ENCODE data around the gene RANBP1. TPM values are rescaled to one million over a fixed set of nuclear protein-coding genes. Genes with fewer than 3 reads are reported as not detected.

The RANBP1 gene
- total and polyA plus RNA-seq, 2 donors (not counting 1 experiment from before 2014, with no cell fraction given) = 67.0 to 77.6 TPM

DNA sequence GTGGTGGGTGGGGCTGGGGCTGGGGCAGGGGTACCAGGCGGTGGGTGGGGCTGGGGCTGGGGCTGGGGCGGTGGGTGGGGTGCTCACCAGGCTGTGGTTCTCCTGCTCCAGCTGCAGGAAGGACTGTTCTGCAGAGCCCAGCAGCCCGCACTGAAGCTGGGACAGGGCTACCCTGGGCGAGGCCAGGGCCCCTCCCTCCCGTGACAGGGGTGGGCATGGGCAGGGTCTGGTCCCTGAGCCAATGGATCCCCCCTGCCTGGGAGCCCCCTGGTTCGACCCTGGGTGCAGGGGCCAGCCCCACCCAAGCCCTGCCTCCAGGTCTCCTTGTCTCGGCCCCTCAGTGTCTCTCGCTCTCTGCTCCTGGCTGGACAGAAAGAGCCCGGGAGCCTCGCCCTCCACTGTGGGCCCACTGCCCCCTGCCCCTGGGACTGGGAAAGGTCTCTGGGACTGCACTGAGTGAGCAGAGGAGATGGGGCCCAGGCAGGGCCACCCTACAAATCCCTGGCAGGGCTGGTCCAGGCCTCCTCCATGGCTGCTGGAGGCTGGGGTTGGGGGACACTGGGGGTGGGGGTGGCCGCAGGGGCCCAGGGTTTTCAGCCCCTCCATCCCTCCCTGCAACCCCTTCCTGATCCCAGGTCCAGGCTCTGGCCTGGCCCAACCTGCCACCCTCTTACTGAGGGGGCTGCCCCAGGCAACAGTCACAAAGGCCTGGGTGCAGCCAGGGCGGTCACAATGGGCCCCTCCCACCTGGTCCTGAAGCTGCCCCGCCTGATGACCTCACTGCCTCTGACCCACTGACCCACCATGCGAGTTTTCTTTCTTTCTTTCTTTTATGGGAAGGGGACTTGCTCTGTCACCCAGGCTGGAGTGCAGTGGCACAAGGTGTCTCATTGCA lies 34.7 kb downstream of the RANBP1 start, which contains the start of gene CCDC188:
Gene CCDC188 (minus strand): TSS at position 675 of the 895 bp plus-strand sequence. CDS start 69 bp downstream, at position 606.
- H3K4me3 Mint-ChIP-seq = no peak within 1 kb of the TSS
- DNase-seq (no peak), ATAC-seq (ENCODE audit: low read depth) (no peak)
- Histone ChIP-seq H3K27me3 (replicated peaks in 1 of 4; ENCODE audit: control extremely low read depth in 1 of 4, control insufficient read depth in 3 of 4, insufficient read depth in 4 of 4, low read length in 3 of 4) (peaks cover 0 to 9% (median 1%) of the 10 kb centered on the region in 4 experiments), H3K79me2 (ENCODE audit: control insufficient read depth, insufficient read depth, low read length) (no peaks in the 10 kb centered on the region), H3K9me3 (ENCODE audit: control extremely low read depth in 1 of 3, control insufficient read depth in 2 of 3, insufficient read depth in 1 of 3, low read length in 2 of 3) (no peaks in the 10 kb centered on the region), H3K36me3 (replicated peaks in 1 of 2; ENCODE audit: control extremely low read depth in 1 of 2, control insufficient read depth in 1 of 2, extremely low read depth in 1 of 2, insufficient read depth in 2 of 2, low read length in 1 of 2) (no peaks in the 10 kb centered on the region), H4K20me1 (ENCODE audit: control insufficient read depth, insufficient read depth, low read length, poor library complexity, severe bottlenecking) (no peaks in the 10 kb centered on the region), H3K27ac (ENCODE audit: low read length in 2 of 2) (no peak within 1 kb of the TSS), H3K4me2 (replicated peaks; ENCODE audit: low read depth, low read length, poor library complexity, severe bottlenecking) (no peak within 1 kb of the TSS), H3K9ac (ENCODE audit: low read length) (no peak within 1 kb of the TSS), H2AFZ (ENCODE audit: insufficient read depth, low read depth, low read length, poor library complexity, severe bottlenecking) (no peak within 1 kb of the TSS), H3K4me3 (ENCODE audit: control extremely low read depth in 1 of 5, extremely low read depth in 1 of 5, insufficient read depth in 1 of 5, low read depth in 2 of 5, low read length in 4 of 5) (no peak within 1 kb of the TSS), H3K4me1 (ENCODE audit: control insufficient read depth in 2 of 2, insufficient read depth in 2 of 2, low read length in 2 of 2) (peaks cover 0 to 3% of the 10 kb centered on the region in 2 donors)
- ChIA-PET POLR2A (no interaction called here), CTCF (interaction anchor here (1.0 kb wide), 1 partner anchor 420 kb away, joined by 5 read pairs; no protein-coding TSS in a partner anchor)
- peaks cover 4% of the 10 kb centered on the region for H3K4me1 Mint-ChIP-seq
- H3K9me3 Mint-ChIP-seq (ENCODE audit: insufficient read depth) = no peaks in the 10 kb centered on the region
- no peak for TF ChIP-seq EZH2 (IDR thresholded peaks at IDR 0.05; ENCODE audit: borderline replicate concordance, insufficient read depth, low read depth, low read length, poor library complexity, severe bottlenecking)
- TF ChIP-seq, protein P1, sequence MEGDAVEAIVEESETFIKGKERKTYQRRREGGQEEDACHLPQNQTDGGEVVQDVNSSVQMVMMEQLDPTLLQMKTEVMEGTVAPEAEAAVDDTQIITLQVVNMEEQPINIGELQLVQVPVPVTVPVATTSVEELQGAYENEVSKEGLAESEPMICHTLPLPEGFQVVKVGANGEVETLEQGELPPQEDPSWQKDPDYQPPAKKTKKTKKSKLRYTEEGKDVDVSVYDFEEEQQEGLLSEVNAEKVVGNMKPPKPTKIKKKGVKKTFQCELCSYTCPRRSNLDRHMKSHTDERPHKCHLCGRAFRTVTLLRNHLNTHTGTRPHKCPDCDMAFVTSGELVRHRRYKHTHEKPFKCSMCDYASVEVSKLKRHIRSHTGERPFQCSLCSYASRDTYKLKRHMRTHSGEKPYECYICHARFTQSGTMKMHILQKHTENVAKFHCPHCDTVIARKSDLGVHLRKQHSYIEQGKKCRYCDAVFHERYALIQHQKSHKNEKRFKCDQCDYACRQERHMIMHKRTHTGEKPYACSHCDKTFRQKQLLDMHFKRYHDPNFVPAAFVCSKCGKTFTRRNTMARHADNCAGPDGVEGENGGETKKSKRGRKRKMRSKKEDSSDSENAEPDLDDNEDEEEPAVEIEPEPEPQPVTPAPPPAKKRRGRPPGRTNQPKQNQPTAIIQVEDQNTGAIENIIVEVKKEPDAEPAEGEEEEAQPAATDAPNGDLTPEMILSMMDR (IDR thresholded peaks at IDR 0.05) = no peak
- intact Hi-C loops (cut with micrococcal nuclease) = no loop called here
- H3K27me3 Mint-ChIP-seq = no peaks in the 10 kb centered on the region
- 66% methylated on average over 10 of the region's 14 CpGs for WGBS (ENCODE audit: insufficient coverage)
- H3K27ac Mint-ChIP-seq = no peak within 1 kb of the TSS

DNA sequence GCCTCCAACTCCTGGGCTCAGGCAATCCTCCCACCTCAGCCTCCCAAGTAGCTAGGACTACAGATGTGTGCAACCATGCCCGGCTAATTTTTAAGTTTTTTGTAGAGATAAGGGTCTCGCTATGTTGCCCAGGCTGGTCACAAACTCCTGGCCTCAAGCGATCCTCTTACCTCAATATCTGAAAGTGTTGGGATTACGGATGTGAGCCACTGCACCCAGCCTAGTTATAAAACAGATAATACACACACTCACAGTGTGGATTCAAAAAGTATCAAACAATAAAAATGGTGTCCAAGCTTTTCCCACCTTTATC lies 35.3 kb downstream of the RANBP1 start:
- ChIA-PET CTCF (interaction anchor here (1.0 kb wide), 1 partner anchor 420 kb away, joined by 5 read pairs; no protein-coding TSS in a partner anchor), POLR2A (no interaction called here)
- no peak overlapping the region for H3K27ac Mint-ChIP-seq
- peaks cover 4% of the 10 kb centered on the region for H3K4me1 Mint-ChIP-seq
- no peak overlapping the region for H3K4me3 ChIP-seq (ENCODE audit: control extremely low read depth in 1 of 5, extremely low read depth in 1 of 5, insufficient read depth in 1 of 5, low read depth in 2 of 5, low read length in 4 of 5)
- no peaks in the 10 kb centered on the region for H3K36me3 ChIP-seq (replicated peaks in 1 of 2; ENCODE audit: control extremely low read depth in 1 of 2, control insufficient read depth in 1 of 2, extremely low read depth in 1 of 2, insufficient read depth in 2 of 2, low read length in 1 of 2)
- no peaks in the 10 kb centered on the region for H4K20me1 ChIP-seq (ENCODE audit: control insufficient read depth, insufficient read depth, low read length, poor library complexity, severe bottlenecking)
- peaks cover 0 to 14% (median 2%) of the 10 kb centered on the region in 4 experiments for H3K27me3 ChIP-seq (replicated peaks in 1 of 4; ENCODE audit: control extremely low read depth in 1 of 4, control insufficient read depth in 3 of 4, insufficient read depth in 4 of 4, low read length in 3 of 4)
- WGBS (ENCODE audit: insufficient coverage) = no CpG with 5 or more reads among the region's 4 CpGs
- H3K4me3 Mint-ChIP-seq = no peak overlapping the region
- no peak overlapping the region for H3K27ac ChIP-seq (ENCODE audit: low read length in 2 of 2)
- no peaks in the 10 kb centered on the region for H3K79me2 ChIP-seq (ENCODE audit: control insufficient read depth, insufficient read depth, low read length)
- no peak for TF ChIP-seq EZH2 (IDR thresholded peaks at IDR 0.05; ENCODE audit: borderline replicate concordance, insufficient read depth, low read depth, low read length, poor library complexity, severe bottlenecking)
- TF ChIP-seq, protein P1 (IDR thresholded peaks at IDR 0.05) = no peak
- H3K9me3 ChIP-seq (ENCODE audit: control extremely low read depth in 1 of 3, control insufficient read depth in 2 of 3, insufficient read depth in 1 of 3, low read length in 2 of 3) = peaks cover 0 to under 1% (median 0%) of the 10 kb centered on the region in 3 donors
- intact Hi-C loops (cut with micrococcal nuclease) = no loop called here
- DNase-seq = no peak
- peaks cover 0 to 3% of the 10 kb centered on the region in 2 donors for H3K4me1 ChIP-seq (ENCODE audit: control insufficient read depth in 2 of 2, insufficient read depth in 2 of 2, low read length in 2 of 2)
- no peak overlapping the region for H3K9ac ChIP-seq (ENCODE audit: low read length)
- no peaks in the 10 kb centered on the region for H3K9me3 Mint-ChIP-seq (ENCODE audit: insufficient read depth)
- no peak overlapping the region for H2AFZ ChIP-seq (ENCODE audit: insufficient read depth, low read depth, low read length, poor library complexity, severe bottlenecking)
- no peak for ATAC-seq (ENCODE audit: low read depth)
- H3K27me3 Mint-ChIP-seq = no peaks in the 10 kb centered on the region
- H3K4me2 ChIP-seq (replicated peaks; ENCODE audit: low read depth, low read length, poor library complexity, severe bottlenecking) = no peak overlapping the region
